ENCODE measurements around the gene SLC2A8. TPM values are rescaled to one million over a fixed set of nuclear protein-coding genes. Genes with fewer than 3 reads are reported as not detected.

Gene SLC2A8
- total RNA-seq, 1 donor from 2014 or later, result 36.0 TPM

- H3K36me3 Mint-ChIP-seq, result no peaks in the 10 kb centered on the region
- no peaks in the 10 kb centered on the region for H3K27me3 Mint-ChIP-seq (ENCODE audit: low read depth)
- no peaks in the 10 kb centered on the region for H3K9me3 Mint-ChIP-seq
- H3K4me1 Mint-ChIP-seq, result peaks cover 38% of the 10 kb centered on the region
- DNase-seq (ENCODE audit: low spot score in 2 of 2, unreplicated experiment in 2 of 2), result no peak
- no peak overlapping the region for H3K4me3 Mint-ChIP-seq
- H3K27ac Mint-ChIP-seq, result no peak overlapping the region
- TF ChIP-seq CTCF (IDR thresholded peaks at IDR 0.05; ENCODE audit: unreplicated experiment), result no peak
These were observed 24.1 kb downstream of the SLC2A8 start for GRCh38 chr9:127421057-127421456.

DNA sequence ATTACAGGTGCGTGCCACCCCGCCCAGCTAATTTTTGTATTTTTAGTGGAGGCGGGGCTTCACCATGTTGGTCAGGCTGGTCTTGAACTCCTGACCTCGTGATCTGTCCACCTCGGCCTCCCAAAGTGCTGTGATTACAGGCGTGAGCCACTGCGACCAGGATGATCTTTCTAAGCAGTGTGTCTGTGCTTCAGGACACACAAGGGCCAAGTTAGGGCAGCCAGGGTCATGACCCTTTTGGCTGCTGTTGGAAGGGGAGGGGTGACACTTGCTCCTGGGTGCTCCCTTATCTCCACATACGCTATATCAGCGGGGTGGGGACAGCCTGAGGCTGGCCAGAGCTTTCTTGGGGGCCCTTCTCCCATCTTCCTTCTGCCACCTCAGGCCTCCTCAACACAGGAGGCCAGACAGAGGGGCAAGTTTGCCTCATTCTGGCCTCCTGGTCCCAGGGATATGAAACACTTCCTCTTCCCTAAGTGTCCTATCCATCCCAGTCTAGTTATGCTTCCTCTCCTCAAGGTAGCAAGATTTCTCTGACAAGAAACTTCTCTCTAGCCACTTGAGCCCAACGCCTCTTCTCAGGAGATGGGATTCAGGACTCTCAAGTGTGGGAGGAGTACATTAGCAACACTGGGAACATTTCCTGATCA, 25.3 kb downstream of the SLC2A8 start:
- Mint-ChIP-seq H3K9me3 (no peaks in the 10 kb centered on the region), H3K4me1 (peaks cover 44% of the 10 kb centered on the region), H3K4me3 (peak overlapping the region; percentile 98), H3K27me3 (ENCODE audit: low read depth) (no peaks in the 10 kb centered on the region), H3K27ac (peak overlapping the region; percentile 100), H3K36me3 (peaks cover 5% of the 10 kb centered on the region)
- DNase-seq (ENCODE audit: low spot score in 2 of 2, unreplicated experiment in 2 of 2), result no peak
- TF ChIP-seq CTCF (IDR thresholded peaks at IDR 0.05; ENCODE audit: unreplicated experiment), result no peak

DNA sequence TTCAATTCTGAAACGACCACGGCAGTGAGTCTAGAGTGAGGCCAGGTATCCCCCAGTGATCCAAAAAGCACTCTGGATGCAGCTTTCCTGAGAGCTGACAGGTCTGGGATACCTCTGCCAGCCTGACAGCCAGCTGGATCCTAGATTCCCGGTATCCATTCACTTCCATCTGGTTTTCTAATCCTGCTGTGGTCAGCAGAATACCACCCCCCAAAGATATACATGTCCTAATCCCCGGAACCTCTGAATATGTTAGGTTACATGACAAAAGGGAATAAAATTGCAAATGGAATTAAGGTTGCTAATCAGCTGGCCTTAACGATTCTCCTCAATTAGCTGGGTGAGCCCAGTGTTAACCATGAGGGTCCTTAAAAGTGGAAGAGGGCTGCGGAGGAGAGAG, 25.8 kb downstream of the SLC2A8 start:
- Mint-ChIP-seq H3K4me3 (peak overlapping the region; percentile 98), H3K27me3 (ENCODE audit: low read depth) (no peaks in the 10 kb centered on the region), H3K9me3 (no peaks in the 10 kb centered on the region), H3K4me1 (peaks cover 42% of the 10 kb centered on the region), H3K27ac (peak overlapping the region; percentile 100), H3K36me3 (peaks cover 5% of the 10 kb centered on the region)
- TF ChIP-seq CTCF (IDR thresholded peaks at IDR 0.05; ENCODE audit: unreplicated experiment), result no peak
- no peak for DNase-seq (ENCODE audit: low spot score in 2 of 2, unreplicated experiment in 2 of 2)

- Mint-ChIP-seq H3K27me3 (ENCODE audit: low read depth) (no peaks in the 10 kb centered on the region), H3K36me3 (peaks cover 5% of the 10 kb centered on the region), H3K27ac (peak overlapping the region; percentile 100), H3K4me3 (peak overlapping the region; percentile 98), H3K9me3 (no peaks in the 10 kb centered on the region), H3K4me1 (peaks cover 40% of the 10 kb centered on the region)
- no peak for DNase-seq (ENCODE audit: low spot score in 2 of 2, unreplicated experiment in 2 of 2)
- TF ChIP-seq CTCF (IDR thresholded peaks at IDR 0.05; ENCODE audit: unreplicated experiment), result no peak
These were observed 26.5 kb downstream of the SLC2A8 start for GRCh38 chr9:127423476-127423933.

- Mint-ChIP-seq H3K4me3 (peak within 1 kb of the TSS; percentile 98), H3K9me3 (no peaks in the 10 kb centered on the region), H3K27me3 (ENCODE audit: low read depth) (no peaks in the 10 kb centered on the region), H3K4me1 (peaks cover 37% of the 10 kb centered on the region), H3K36me3 (peaks cover 5% of the 10 kb centered on the region), H3K27ac (peak within 1 kb of the TSS; percentile 100)
- TF ChIP-seq CTCF (IDR thresholded peaks at IDR 0.05; ENCODE audit: unreplicated experiment), result no peak
- peak; percentile 89 to 96 for DNase-seq (ENCODE audit: low spot score in 2 of 2, unreplicated experiment in 2 of 2)
These were observed 27.1 kb downstream of the SLC2A8 start, which contains the start of gene ZNF79 for GRCh38 chr9:127423934-127424675. TSS of gene ZNF79 (plus strand) at chr9:127424382. CDS start at chr9:127424788, 406 bp downstream.

Measured in mesothelial cell of epicardium (in vitro differentiated cells).